ENCODE data around the gene CDC14A.

GRCh38 chr1:100308777-100309176, 43.5 kb upstream of the CDC14A start:
- TF ChIP-seq CTCF (IDR thresholded peaks at IDR 0.05) (no peak), POLR2A (IDR thresholded peaks at IDR 0.05) (no peak)
